ENCODE results near the gene PARP3.
"Not testable (repeated sequence)": the region's sequence is repeated elsewhere in the genome, so short reads cannot be mapped to it uniquely, and the experiment has no call there.

The PARP3 gene

DNA sequence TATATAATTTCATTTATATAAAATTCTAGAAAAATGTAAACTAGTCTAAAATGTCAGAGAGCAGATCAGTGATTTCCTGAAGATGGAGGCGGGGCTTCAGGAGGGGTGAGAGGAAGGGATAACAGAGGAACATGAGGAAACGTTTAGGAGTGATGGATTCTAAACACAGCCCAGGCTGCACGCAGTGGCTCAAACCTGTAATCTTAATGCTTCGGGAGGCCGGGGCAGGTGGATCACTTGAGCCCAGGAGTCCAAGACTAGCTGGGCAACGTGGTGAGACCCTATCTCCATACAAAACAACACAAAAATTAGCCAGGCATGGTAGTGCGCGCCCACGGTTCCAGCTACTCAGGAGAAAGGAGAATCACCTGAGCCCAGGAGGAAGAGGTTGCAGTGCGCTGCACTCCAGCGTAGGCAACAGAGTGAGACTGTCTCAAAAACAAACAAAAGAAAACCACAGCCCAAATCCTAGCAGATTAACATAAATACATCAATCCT is 21.0 kb upstream of the PARP3 start:
- Histone ChIP-seq H3K36me3 (ENCODE audit: control insufficient read depth, insufficient read depth, low read length) (no peaks in the 10 kb centered on the region), H3K9ac (ENCODE audit: low read length) (no peak overlapping the region), H3K9me3 (ENCODE audit: control insufficient read depth, insufficient read depth, low read depth, low read length) (no peaks in the 10 kb centered on the region), H3K4me1 (ENCODE audit: control insufficient read depth, insufficient read depth, low read length) (no peaks in the 10 kb centered on the region), H3K27me3 (ENCODE audit: control insufficient read depth, insufficient read depth, low read length) (no peaks in the 10 kb centered on the region), H3K27ac (ENCODE audit: low read depth, low read length) (no peak overlapping the region), H3K4me3 (ENCODE audit: low read depth, low read length) (no peak overlapping the region)

DNA sequence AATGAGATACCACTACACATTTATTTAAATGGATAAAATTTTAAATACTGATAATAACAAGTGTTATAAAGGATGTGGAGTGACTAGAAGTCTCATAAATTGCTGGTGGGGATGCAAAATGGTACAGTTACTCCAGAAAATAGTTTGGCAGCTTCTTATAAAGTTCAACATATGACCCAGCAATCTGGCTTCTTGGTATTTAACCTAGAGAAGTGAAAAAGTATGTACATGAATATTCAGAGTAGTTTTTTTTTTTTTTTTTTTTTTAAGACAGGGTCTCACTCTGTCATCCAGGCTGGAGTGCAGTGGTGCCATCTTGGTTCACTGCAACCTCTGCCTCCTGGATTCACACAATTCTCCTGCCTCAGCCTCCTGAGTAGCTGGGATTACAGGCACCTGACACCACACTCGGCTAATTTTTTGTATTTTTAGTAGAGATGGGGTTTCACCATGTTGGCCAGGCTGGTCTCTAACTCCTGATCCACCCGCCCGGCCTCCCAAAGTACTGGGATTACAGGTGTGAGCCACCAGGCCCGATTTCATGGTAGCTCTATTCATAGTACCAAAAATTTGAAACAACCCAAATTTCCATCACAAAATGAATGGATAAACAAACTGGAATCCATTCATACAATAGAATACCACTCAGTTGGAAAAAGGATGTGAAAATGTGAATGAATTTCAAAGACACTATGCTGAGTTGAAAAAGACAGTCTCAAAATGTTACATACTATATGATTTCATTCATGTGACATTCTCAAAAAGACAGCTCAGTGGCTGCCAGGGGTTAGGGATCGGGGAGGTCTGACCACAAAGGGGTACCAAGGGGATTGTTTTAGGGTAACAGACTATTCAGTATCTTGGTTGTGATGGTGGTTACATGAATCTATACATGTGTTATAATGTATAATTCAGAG is 14.8 kb upstream of the PARP3 start:
- no peaks in the 10 kb centered on the region for H3K9me3 ChIP-seq (ENCODE audit: control insufficient read depth, insufficient read depth, low read depth, low read length)
- no peaks in the 10 kb centered on the region for H3K4me1 ChIP-seq (ENCODE audit: control insufficient read depth, insufficient read depth, low read length)
- H3K4me3 ChIP-seq (ENCODE audit: low read depth, low read length), result no peak overlapping the region
- H3K27ac ChIP-seq (ENCODE audit: low read depth, low read length), result no peak overlapping the region
- peaks cover 5% of the 10 kb centered on the region; the same call in 1 of the 2 replicates for H3K36me3 ChIP-seq (ENCODE audit: control insufficient read depth, insufficient read depth, low read length)
- no peak overlapping the region for H3K9ac ChIP-seq (ENCODE audit: low read length)
- no peaks in the 10 kb centered on the region for H3K27me3 ChIP-seq (ENCODE audit: control insufficient read depth, insufficient read depth, low read length)

DNA sequence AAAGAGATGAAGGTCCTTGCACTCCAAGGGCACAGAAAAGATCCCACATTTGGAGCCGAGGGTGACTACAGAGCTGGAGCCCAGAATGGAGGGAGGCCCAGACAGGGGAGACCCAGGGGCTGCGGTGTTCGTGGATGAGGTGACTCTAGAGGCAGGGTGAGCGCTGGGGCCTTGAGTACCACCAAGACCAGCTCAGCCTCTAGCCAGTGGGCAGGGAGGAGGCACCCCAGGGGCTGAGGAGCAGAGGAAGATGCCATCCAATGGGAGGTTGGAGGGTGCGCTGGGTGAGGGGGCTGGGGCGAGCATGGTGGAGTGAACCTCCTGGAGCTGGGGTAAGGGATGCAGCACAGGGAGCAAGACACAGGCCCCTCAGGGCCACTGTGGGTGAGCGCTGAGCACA is 13.7 kb upstream of the PARP3 start:
- H3K36me3 ChIP-seq (ENCODE audit: control insufficient read depth, insufficient read depth, low read length), result peaks cover 16% of the 10 kb centered on the region
- no peak overlapping the region for H3K27ac ChIP-seq (ENCODE audit: low read depth, low read length)
- no peak overlapping the region for H3K9ac ChIP-seq (ENCODE audit: low read length)
- H3K4me1 ChIP-seq (ENCODE audit: control insufficient read depth, insufficient read depth, low read length), result no peaks in the 10 kb centered on the region
- H3K4me3 ChIP-seq (ENCODE audit: low read depth, low read length), result no peak overlapping the region
- H3K9me3 ChIP-seq (ENCODE audit: control insufficient read depth, insufficient read depth, low read depth, low read length), result no peaks in the 10 kb centered on the region
- no peaks in the 10 kb centered on the region for H3K27me3 ChIP-seq (ENCODE audit: control insufficient read depth, insufficient read depth, low read length)

DNA sequence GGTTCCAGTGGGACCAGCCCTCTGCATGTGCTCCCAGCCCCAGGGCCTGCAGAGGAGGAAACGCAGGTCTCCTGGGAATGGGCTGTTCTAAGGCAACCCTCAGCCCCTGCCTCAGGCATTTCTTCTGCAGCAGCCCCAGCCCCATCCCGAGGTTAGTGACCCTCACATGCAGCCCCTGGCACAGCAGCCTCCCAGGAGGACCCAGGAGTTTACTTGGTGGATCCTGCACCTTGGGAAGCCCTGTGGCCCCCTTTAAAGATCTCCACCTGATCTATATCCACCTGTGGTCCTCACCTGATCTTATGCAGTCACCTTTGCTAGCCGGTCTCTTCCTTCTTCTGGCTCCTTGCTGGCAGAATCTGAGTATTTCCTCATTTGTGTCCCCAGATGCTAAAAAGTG is 13.2 kb upstream of the PARP3 start:
- not testable (repeated sequence) for H3K9ac ChIP-seq (ENCODE audit: low read length); H3K9me3 ChIP-seq (ENCODE audit: control insufficient read depth, insufficient read depth, low read depth, low read length); H3K4me1 ChIP-seq (ENCODE audit: control insufficient read depth, insufficient read depth, low read length); H3K27ac ChIP-seq (ENCODE audit: low read depth, low read length); H3K4me3 ChIP-seq (ENCODE audit: low read depth, low read length); H3K27me3 ChIP-seq (ENCODE audit: control insufficient read depth, insufficient read depth, low read length)
- H3K36me3 ChIP-seq (ENCODE audit: control insufficient read depth, insufficient read depth, low read length), result peaks cover 21% of the 10 kb centered on the region

DNA sequence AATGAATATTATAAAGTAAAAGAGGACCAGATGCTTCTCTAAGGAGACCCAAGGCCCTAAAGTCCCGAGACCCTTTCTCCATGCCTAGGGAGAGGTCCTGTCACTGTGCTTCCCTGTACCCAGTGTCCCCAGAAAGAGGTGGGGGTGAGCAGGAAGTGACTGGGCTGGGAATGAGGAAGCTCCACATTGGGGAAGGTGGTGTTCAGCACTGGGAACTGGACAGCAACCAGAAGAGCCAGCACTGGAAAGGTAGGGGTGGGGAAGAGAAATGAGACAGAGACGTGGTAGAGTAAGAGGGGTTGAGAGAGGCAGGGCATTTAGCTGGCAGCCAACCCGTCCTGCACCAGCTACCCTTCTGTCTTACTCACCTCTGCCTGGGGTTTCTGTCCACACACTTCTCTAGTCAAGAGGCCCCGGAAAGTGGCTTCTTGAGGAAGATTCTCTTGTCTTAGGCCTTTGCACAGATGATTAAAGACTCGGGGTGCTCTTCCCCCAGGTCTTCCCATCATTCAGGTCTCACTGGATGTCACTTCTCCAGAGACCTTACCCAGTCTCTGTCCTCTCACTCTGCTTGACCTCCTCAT is 12.7 kb upstream of the PARP3 start:
- Histone ChIP-seq H3K9me3 (ENCODE audit: control insufficient read depth, insufficient read depth, low read depth, low read length) (no peaks in the 10 kb centered on the region), H3K27ac (ENCODE audit: low read depth, low read length) (no peak overlapping the region), H3K36me3 (ENCODE audit: control insufficient read depth, insufficient read depth, low read length) (peaks cover 27% of the 10 kb centered on the region), H3K9ac (ENCODE audit: low read length) (no peak overlapping the region), H3K27me3 (ENCODE audit: control insufficient read depth, insufficient read depth, low read length) (no peaks in the 10 kb centered on the region), H3K4me3 (ENCODE audit: low read depth, low read length) (no peak overlapping the region), H3K4me1 (ENCODE audit: control insufficient read depth, insufficient read depth, low read length) (no peaks in the 10 kb centered on the region)

DNA sequence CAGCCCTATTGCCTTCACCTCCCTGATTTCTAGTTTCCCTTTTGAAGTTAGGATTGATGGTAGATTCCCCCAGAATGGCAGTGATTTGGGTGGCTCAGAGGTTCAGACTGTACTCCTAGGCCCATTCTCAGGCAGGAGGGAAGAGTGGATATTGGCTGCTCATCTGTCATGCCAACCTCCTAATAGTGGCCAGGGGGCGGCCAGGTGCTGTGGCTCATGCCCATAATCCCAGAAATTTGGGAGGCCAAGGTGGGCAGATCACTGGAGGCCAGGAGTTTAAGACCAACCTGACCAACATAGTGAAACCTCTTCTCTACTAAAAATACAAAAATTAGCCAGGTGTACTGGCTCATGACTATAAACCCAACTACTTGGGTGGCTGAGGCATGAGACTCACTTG is 11.7 kb upstream of the PARP3 start:
- H3K9me3 ChIP-seq (ENCODE audit: control insufficient read depth, insufficient read depth, low read depth, low read length), result no peaks in the 10 kb centered on the region
- no peaks in the 10 kb centered on the region for H3K4me1 ChIP-seq (ENCODE audit: control insufficient read depth, insufficient read depth, low read length)
- H3K4me3 ChIP-seq (ENCODE audit: low read depth, low read length), result no peak overlapping the region
- no peak overlapping the region for H3K9ac ChIP-seq (ENCODE audit: low read length)
- H3K36me3 ChIP-seq (ENCODE audit: control insufficient read depth, insufficient read depth, low read length), result peaks cover 36% of the 10 kb centered on the region
- H3K27me3 ChIP-seq (ENCODE audit: control insufficient read depth, insufficient read depth, low read length), result no peaks in the 10 kb centered on the region
- H3K27ac ChIP-seq (ENCODE audit: low read depth, low read length), result no peak overlapping the region

DNA sequence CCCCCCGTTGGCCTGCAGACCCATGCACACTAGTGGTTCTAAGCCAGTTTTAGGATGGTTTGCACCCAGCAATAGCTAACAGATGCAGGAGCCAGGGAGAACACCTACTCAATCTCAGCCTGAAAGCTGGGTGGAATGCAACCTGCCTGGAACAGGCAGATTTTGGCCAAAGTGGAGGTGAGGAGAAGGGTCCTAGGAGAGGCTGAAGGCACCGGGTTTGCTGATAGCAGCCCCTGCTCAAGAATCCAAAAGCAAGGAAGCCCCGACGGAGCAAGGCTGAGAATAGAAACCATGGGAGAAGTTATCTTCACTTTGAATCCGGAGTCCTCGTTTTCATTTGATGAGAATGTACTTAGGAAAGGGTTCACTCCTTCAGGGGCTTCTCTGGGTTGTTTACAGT is 10.4 kb upstream of the PARP3 start:
- Histone ChIP-seq H3K27ac (ENCODE audit: low read depth, low read length) (no peak overlapping the region), H3K9ac (ENCODE audit: low read length) (no peak overlapping the region), H3K4me3 (ENCODE audit: low read depth, low read length) (no peak overlapping the region), H3K9me3 (ENCODE audit: control insufficient read depth, insufficient read depth, low read depth, low read length) (no peaks in the 10 kb centered on the region), H3K27me3 (ENCODE audit: control insufficient read depth, insufficient read depth, low read length) (no peaks in the 10 kb centered on the region), H3K36me3 (ENCODE audit: control insufficient read depth, insufficient read depth, low read length) (peaks cover 49% of the 10 kb centered on the region), H3K4me1 (ENCODE audit: control insufficient read depth, insufficient read depth, low read length) (no peaks in the 10 kb centered on the region)

DNA sequence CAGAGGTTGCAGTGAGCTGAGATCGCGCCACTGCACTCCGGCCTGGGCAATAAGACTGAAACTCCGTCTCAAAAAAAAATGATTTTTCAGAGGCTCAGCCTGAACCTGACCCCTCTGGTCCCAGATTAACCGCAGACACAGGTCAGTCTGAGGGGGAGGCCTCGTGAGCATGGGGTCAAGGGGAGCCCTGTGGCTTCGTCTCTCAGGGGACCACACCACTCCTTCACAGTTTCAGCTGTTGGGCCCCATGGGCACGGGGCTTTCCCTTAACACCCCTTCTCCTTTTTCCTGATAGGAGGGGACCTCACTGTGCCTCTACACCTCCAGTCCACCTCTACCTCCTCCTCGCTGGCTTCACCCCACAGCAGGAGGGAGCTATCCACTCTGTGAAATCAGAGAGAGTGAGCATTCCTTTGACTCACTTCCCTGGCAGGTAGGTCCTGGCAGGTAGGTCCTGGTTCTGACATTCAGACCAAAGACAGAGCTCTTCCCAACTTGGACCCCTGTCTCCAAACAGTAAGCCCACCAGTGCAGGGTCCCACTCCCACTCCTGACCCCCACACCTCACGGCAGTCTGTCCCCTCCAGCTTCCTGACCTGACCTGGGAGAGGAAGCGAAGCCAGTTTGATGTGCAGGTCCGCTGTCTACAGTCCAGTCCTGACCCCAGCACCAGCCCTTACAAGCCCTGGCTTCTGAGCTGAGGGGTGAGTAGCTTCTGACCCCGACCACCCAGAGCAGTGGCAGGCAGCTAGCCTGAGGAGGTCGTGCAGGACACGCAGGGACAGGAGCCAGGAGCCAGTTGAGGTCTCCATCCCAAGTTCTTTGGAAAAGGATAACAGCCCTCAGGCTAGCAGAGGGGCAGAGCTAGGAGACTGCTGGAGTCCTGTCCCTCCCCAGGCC is 9.4 kb upstream of the PARP3 start:
- Histone ChIP-seq H3K36me3 (ENCODE audit: control insufficient read depth, insufficient read depth, low read length) (peaks cover 58% of the 10 kb centered on the region), H3K9me3 (ENCODE audit: control insufficient read depth, insufficient read depth, low read depth, low read length) (no peaks in the 10 kb centered on the region), H3K4me1 (ENCODE audit: control insufficient read depth, insufficient read depth, low read length) (no peaks in the 10 kb centered on the region)

DNA sequence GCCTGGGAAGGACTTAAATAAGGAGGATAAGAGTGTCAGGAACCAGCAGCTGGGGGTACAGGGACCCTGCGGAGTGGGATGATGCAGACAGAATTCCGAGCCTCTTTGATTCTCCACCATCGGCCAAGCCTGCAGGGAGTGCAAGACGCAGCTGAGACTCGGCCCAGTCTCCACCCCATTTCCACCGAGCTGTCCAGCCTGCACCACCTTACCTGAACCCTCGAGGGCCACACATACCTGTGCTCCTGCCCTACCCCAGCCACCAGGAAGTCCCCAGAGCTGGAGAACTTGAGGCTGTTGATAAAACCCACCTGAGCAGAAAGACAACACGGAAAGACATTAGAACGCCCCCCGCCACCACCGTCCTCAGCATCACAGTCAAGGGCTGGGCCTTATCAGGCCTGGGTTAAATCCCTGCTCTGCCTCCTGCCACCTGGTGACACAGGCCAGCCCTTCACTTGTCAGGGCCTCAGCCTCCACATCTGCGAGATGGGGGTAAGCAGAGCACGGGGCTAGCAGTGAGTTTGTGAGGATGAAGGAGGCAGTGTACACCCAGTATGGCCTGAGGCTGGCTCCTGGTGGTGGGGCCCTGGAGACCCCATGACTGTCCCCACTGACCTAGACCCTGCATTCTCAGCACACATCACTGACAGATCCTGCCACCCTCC is 8.6 kb upstream of the PARP3 start:
- Histone ChIP-seq H3K36me3 (ENCODE audit: control insufficient read depth, insufficient read depth, low read length) (peaks cover 67% of the 10 kb centered on the region), H3K9me3 (ENCODE audit: control insufficient read depth, insufficient read depth, low read depth, low read length) (no peaks in the 10 kb centered on the region), H3K27me3 (ENCODE audit: control insufficient read depth, insufficient read depth, low read length) (no peaks in the 10 kb centered on the region)

More for the DNA sequence above, 9.4 kb upstream of the PARP3 start:
- no peak overlapping the region for H3K4me3 ChIP-seq (ENCODE audit: low read depth, low read length)
- no peak overlapping the region for H3K27ac ChIP-seq (ENCODE audit: low read depth, low read length)
- no peak overlapping the region for H3K9ac ChIP-seq (ENCODE audit: low read length)
- no peaks in the 10 kb centered on the region for H3K27me3 ChIP-seq (ENCODE audit: control insufficient read depth, insufficient read depth, low read length)

DNA sequence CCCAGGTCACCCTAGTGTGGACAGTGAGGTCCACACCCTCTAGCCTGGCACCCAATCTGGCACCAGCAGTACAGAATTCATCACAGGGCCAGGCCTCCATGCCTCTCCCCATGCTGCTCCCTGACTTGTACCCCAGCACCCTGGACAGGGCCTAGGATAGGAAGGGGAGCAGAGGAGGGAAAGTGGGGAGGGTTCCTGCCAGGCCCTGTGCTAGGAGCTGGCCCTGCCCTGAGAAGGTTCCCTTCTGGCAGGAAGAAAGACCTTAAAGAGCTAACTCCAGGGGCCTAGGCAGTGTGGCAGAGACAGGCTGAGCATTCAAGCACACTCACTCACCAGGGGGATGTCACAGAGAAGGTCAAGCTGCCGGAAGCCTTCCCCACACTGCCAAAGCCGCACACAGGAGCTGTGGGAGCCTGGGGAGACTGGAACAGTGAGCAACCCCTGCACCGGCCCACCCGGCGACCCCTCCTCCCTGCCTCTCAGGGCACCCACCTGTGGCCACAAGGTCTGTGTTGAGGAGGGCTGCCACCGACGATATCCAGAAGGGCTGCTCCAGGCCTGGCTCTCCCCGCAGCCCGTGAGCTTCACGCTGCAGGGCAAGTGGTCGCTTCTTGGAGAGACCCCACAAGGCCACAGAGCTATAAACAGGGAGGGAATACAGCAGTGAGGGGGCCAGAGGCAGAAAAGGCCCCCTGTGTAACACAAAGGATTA is 7.9 kb upstream of the PARP3 start:
- Histone ChIP-seq H3K27me3 (ENCODE audit: control insufficient read depth, insufficient read depth, low read length) (no peaks in the 10 kb centered on the region), H3K9ac (ENCODE audit: low read length) (no peak overlapping the region), H3K36me3 (ENCODE audit: control insufficient read depth, insufficient read depth, low read length) (peaks cover 74% of the 10 kb centered on the region)

More for the DNA sequence above, 8.6 kb upstream of the PARP3 start:
- Histone ChIP-seq H3K9ac (ENCODE audit: low read length) (no peak overlapping the region), H3K27ac (ENCODE audit: low read depth, low read length) (no peak overlapping the region), H3K4me3 (ENCODE audit: low read depth, low read length) (no peak overlapping the region), H3K4me1 (ENCODE audit: control insufficient read depth, insufficient read depth, low read length) (no peaks in the 10 kb centered on the region)

More for the DNA sequence above, 7.9 kb upstream of the PARP3 start:
- H3K4me3 ChIP-seq (ENCODE audit: low read depth, low read length), result no peak overlapping the region
- H3K9me3 ChIP-seq (ENCODE audit: control insufficient read depth, insufficient read depth, low read depth, low read length), result no peaks in the 10 kb centered on the region
- H3K4me1 ChIP-seq (ENCODE audit: control insufficient read depth, insufficient read depth, low read length), result no peaks in the 10 kb centered on the region
- no peak overlapping the region for H3K27ac ChIP-seq (ENCODE audit: low read depth, low read length)
